LoVo (cell line): ENCODE results near the gene C1orf50.
"Not testable (repeated sequence)": the region's sequence is repeated elsewhere in the genome, so short reads cannot be mapped to it uniquely, and the experiment has no call there.

ENCODE experiments used
- DNase-seq: peaks from one replicate; pipeline ENCODE4 v3.0.0-alpha.2; 2016; ENCODE audit warnings: low spot score

The C1orf50 gene

DNA sequence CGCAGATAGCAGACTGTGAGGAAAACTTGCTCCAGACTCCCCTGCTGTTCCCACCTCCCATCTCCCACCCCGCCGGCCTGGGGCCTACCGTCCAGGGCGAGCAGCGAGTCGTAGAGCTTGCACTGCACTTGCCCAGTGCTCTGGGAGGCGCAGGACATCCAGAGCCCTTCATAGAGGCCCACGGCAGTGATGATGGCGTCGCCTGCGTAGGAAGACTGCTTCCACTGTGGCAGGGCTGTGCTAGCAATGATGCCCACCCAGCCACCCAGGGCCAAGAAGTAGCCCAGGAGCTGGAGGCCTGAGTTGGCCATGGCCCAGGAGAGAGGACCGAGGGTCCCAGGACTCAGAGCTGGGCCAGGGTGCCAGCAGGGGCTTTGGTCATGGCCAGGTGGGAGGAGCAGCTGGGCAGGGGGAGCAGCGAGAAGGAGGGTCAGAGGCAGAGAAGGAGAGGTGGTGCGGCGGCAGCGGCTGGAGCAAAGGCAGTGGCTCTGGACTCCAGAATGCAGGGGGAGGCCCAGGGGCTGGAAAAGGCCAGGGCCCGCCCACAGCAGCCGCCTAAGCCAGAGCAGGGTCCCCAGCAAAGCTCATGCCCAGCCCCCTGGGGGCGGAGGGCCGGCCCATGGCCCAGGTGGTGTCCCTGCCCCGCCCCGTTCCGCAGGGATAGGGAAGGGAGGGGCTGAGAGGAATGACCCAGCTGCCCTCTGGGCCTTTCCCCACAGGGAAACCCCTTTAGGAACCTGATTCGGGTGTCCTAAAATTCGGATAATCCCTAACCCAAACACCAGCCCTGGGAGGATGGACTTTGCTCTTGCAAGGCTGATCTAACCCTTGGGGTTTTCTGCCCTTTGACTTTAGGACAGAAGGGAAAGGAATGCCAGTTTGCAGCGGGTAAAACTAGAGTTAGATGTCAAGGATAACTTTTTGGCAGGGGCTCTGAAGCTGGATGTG is 27.0 kb upstream of the C1orf50 start, which contains the start of gene CLDN19:
CLDN19 (minus strand) TSS at position 484 of the 948 bp plus-strand sequence; CDS start at position 311, 173 bp downstream.
- DNase-seq = no peak

DNA sequence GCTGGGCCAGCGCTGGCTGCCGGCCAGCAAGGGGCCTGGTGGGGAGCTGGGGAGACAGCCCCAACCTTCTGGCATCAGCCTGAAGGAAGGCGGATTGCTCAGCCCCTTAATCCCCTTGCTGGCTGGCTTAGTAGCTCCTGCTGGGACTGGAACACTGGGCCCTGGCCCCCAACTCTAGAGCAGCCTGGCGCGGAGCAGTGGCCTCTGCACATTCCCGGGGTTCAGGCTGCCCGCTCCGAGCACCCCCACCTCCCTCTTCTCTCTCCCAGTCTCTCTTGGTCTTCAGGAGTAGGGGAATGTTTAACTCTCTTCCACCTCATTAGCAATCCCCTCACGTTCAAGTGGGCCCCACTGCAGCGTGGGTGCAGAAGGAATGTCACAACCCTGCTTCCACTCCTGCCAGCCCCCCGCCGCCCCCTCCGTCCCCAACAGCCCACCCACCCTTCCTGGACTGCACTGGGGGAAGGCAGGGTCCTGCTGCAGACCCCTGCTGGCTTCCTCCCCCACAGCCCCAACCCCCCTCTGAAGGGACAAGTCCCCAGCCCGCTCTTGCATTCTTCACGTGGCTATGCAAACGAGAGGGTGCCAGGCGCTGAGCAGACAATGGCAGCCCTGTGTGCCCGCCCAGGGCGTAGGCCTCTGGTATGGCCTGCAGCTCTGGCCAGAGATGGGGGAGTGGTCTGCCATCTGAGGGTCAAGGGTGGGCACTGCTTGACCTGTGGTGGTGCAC is 26.0 kb upstream of the C1orf50 start:
- no peak for DNase-seq

DNA sequence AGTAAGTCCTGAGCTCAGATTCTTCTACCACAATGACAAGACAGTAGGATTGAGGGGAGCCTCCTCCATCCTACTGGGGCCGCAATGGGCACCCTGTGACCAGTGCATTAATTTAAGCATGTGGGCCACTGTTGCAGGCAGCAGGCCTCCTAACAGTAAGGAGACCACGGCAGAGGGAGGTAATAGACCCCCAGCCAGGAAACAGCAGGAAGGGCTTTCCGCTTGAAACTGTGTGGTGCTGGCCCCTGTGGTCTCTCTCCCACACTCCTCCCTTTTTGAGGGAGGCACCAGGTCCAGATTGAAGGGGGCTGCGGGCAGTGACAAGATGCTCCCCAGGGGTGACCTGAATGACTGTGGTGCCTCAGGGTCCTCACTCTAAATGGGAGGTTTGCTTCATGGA is 25.3 kb upstream of the C1orf50 start:
- no peak for DNase-seq

DNA sequence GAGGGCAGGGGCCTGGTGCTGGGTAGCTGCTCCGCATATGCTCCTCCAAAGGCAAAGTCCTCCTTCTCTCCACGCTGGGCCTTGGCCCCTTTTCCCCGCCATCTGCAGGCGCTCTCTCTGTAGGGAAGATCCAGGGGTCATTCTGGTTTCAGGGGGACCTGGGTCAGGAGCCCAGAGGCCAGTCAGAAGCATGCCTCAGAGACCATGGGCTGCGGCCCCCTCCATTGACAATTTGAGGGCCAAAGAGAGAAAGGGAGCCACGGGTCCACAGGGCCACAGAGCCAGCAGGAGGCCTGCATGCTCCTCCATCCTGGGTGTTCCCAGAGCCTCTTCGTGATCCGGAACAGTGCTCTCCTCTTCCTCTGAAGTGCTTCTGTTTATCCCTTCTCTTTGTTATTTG is 24.9 kb upstream of the C1orf50 start:
- DNase-seq = no peak

DNA sequence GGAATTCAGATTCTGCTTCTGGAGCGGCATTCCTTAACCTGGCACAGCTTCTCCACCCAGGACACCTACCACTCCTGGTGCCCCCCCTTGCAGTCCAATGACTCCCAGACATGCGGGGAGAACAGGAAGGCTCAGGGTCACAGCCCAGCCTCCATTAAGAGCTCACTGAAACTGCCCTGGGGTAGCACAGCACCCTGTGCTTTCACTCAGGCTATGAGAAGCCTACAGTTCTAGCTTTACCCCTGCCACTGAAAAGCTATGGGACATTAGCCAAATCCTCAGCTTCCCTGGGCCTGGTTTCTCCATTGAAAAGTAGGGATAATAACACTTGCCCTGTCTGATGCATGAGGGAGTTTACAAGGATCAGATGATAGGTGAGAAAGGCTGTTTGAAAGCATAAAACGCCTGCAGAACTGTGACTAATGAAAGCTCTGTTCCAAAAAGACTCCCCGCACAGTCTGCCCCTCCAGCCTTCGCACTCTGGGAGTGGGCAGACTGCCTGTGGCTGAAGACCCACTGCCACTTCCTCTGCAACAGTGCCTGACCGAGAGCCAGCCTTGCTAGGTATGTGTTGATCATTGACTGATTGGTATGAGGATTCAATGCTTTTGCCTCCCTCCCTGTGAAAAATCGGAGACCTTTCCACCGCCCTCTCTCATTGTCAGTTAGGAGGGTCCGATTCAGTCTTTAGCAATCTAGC is 24.3 kb upstream of the C1orf50 start:
- DNase-seq = no peak

DNA sequence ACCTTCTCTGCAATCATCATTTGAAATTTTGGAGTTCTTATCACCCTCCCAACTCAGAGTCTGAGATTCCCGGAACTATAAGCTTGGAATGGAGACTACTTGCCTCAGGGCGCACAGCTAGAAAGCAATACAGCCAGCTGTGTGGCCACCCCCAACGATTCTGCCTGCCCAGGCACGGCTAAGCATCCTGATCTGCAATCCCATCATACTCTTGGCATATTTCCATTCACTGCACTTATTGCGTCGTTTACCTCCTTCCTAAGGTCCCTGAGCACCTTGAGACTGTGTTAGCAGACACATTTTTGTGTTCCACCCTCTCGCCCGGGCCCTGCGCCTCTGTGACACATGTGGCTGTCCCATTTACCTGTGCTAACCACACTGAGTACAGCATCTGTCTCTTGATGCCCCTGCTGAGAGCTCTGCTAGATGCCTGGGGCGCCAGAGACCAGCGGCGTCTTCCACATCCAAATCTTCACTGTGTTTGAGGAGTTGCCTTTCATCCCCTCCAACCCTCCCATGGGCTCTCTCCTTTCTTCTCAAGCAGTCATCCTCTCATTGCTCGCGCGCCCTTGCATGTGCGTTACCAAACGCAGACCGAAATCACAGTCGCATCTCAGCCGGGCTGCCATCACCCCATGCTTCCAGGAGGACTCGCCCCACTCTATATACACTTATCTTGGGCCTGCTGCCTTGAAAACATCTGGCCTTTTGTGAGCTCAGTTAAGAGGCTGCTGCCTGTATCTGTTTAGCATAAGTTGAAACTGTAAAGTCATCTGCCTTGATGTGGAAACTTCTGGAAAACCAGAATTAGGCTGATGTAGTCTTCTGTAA is 23.5 kb upstream of the C1orf50 start:
- DNase-seq = no peak

DNA sequence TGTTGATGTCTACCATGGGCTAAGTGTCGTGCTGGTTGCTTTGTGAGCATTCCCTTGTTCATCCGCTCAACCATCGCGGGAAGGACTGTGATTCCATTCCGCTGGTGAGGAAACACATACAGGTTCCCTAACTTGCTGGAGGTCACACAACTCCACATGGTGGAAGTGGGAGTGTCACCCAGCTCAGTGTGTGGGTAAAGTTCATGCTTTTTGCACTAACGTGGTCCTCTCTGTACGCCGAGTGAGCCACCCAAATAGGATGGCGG is 23.0 kb upstream of the C1orf50 start:
- DNase-seq = no peak

DNA sequence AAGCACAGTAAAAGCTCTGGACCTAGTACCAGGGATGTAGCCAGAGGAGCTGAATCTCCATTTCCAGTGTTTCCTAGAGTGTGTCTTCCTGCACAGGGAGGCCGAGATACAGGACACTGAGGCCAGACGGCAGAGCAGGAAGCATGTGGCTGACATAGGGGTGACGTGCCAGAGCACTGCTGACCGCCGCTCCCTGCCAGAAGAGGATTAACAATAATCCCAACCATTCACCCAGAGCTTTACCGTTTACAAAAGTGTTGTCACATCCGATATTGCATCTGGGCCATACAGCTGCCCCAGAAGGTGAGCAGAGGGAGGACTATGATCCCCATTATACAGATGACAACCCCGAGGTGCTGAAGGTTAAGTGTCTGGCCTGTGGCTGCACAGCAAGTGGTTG is 21.2 kb upstream of the C1orf50 start:
- DNase-seq = no peak

DNA sequence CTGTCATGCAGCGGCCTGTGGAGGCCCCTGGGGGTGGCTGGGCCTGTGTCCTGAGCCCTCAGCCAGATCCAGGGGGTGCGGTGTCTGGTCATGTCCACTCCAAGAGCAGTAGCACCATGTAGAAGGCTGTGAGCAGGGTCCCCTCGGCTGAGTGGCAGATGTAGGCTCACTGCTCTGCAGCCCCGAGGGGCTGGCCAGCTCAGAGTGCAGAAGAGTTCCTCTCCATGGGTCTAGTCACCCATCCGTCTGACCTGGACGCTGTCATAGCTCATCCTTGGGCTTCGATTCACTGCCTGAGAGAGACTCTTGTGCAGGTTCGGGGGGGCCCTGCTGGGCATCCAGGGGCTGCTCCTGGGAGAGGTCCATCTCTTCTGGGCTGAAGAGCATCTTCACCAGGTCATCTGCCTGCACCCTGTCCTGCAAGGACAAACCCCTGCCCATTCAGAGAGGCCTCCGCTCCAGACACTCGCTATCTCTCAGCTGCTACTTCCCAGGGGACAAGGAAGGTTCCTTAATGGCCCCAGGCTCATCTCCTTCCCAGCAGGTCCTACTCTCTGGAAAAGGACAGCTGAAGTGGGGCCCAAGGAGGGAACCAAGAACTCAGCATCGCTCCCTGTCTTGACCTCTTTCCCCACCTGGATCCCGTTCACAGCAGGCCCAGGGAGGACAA is 20.5 kb upstream of the C1orf50 start:
- DNase-seq = no peak

DNA sequence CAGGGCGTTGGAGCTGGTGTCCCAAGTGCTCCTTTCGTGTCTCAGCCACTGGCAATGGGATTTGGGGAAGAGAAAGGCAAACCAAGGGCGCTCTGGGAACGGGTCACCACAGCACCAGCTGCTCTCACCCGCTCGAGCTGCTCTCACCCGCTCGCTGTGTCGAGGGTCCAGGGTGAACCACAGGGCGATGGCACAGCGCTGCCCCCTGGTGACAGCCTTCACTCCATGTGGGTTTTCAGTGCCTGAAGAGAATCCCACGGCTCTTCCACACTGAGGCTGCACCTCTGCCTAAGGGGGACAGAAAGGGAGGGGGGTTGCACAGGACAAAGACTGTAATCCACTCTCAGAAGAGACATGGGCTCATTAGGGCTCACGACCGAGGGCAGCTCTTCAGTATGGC is 19.9 kb upstream of the C1orf50 start:
- no peak for DNase-seq

DNA sequence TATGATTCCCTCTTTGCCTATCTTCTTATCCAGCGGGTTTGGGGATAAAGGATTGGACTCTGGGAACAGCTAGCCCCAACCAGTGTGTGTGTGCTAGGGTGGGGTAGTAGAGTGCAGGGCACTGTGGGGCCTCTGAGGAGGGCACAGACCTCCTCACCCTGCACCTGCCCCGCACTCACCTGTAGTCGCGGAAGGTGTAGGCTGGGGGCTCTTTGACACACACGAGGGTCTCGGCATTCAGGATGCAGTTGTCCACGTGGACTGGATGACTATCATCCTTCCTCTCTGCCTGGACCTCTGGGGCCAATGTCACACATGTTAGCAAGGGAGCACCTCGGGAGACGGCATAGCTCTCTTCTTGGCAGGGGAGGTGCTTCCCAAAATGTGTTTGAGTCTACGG is 19.0 kb upstream of the C1orf50 start:
- no peak for DNase-seq

DNA sequence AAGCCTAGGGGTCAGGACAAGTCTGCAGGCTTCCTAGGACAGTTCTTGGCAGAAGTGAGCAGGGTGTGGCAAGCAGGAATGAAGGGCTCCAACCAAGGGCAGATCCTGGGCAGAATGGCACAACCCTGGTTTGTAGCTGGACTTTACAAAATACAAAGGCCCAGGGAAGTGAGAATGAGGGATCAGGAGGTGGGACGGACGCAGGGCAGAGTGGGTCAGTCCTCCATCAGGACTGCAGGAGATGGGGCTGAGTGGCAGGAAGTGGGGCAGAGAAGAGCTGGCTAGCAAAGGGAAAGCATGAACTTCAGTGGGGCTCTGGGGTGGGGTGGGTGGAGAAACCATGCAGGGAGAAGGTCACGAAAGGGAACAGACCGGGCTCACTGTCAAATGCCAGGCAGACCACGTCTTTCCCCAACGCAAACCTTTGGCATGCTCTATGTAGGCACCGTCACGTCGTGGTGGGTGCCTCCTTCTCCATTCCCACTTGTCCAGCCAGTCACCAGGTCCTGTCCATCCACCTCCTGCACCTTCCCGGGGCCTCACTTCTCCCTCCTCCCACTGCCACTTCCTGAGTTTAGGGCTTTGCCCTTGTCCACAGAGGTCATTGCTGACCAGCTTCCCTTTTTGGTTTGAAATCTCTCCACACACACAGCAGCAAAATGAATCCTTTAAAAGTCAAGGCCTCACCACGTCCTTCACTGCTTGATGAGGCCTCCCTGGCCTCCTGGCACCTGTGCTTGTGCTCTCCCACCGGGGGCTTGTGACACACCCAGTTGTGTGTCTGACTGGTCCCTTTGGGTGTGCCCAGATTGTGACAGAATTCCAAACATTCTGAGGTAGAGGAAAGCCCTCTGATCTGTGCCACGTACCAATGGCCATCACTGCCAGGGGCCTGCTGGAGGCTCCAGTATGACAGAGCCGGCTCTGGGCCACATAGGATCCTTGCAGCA is 18.3 kb upstream of the C1orf50 start:
- no peak for DNase-seq

DNA sequence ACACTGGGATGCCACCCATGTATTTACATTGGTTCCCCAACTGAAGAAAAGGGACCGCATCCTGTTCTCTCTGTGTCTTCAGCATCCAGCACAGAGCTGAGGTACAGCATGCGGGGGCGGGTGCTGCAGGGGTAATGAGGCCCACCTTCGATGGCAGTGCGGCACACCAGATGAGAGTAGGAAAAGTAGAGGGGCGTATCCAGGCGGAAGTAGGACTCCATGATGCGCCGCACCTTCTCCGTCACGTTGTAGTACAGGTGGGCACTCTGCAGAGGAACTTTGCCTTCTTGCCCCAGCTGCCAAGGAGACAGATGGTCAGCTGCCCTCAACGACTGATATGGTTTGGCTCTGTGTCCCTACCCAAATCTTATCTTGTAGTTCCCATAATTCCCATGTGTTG is 17.0 kb upstream of the C1orf50 start:
- no peak for DNase-seq

DNA sequence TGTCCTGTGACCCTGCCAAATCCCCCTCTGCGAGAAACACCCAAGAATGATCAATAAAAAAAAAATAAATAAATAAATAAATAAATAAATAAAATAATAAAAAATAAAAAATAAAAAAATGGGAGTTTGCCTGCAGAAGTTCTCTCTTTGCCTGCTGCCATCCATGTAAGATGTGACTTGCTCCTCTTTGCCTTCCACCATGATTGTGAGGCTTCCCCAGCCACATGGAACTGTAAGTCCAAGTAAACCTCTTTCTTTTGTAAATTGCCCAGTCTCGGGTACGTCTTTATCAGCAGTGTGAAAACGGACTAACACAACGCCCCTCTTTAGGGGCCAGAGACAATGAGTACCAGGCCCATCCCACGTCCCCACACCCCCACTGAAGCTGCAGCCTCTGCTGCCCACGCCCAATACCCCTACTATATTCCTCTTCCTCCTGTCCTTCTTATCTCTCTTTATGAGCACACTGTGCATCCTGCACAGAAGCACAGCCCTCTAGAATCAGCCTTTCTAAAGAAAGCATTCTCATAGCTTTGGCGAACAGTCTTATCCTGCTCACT is 15.5 kb upstream of the C1orf50 start:
- DNase-seq = not testable (repeated sequence)

DNA sequence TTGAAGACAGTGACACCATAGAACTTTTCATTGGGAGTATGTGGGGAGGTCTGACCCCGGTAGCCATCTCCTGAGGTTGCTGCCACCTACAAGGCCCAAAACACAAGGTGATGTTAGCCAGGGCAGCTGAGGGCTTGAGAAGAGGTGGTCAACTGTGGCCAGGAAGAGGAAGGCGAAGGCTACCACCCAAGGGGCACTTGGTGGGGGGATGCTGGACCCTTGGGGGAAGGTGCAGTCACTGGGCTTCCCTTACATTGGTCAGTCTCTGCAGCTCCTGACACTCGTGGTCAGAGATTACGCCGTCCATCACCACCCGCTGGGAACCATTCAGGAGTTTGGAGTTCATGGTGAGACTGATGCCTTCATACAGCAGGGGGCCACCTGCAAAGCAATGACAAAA is 14.8 kb upstream of the C1orf50 start:
- no peak for DNase-seq

DNA sequence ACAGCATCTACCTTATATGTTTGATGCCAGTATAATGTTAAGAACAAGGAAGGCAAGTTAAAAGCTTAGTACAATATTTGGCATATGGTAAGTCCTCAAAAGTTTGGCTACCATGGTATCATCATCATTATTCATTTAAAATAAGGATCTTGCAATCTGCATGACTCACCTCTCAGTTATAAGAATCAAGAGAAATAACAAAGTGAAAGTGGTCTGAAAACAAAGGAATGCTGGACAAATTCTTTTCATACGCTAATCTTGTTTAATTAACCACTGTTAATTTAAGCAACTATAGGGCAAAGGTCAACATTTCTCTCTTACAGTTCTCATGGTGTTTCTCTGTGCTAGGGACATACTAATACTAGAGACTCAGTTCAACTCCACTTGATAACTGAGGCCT is 14.0 kb upstream of the C1orf50 start:
- DNase-seq = no peak

DNA sequence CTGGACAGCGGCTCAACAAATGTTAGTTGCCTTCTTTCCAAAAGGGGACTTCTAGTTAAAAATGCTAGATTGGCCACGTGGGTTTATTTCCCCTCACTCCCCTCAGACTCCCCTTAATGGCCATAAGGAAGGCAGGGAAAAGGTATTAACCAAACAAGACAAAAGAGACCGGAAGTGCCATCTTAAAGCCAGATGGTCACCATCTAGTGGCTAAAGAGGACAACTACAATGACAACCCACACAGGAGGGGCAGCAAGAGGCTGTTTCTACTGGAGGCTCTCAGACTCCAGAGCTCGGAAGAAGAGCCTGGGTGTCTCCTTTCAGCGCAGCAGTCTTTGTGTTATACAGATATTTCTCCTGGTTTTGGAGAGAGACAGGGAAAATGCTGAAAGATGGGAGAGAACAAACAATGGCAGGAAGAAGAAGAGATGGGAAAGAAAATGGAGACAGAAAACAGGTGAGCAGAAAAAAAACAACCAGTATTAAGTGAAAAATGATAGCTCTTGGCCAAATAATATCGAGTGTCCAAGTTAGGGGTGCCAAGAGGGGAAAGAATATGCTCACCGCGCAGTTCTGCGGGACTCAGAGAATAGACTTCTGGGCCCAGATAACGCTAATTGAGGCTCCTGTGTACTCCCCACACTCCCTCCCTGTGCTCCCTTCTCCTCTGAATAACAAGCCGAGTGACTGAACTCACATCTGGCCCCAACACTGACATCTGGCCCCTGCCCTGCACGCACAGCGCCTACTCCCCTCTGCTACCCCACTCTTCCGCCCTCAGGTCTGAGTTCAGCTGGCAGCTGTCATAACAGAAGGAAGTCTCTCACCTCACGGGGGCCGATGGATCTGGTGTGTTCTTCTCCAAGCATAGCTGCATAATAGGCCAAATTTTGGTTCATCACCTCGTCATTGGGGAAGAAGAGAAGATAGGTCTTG is 9.8 kb upstream of the C1orf50 start:
- peak; percentile 63 for DNase-seq

DNA sequence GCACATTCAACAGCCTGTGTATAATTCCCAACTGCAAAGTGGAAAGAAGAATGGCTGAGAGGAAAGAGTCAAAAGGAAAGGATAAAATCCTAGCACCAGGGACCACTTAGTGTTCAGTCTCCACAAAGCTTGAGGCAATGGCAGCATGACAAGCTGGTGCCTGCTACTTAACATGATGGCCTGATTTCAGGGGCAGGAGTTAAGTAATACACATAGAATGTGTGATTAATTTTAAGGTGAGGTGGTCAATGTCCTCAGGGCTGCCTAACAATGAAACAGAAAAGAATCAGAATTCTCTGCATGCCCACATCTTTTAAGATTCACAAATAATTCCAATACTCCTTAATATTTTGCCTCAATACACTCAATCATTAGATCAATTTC is 9.2 kb upstream of the C1orf50 start:
- DNase-seq = no peak

DNA sequence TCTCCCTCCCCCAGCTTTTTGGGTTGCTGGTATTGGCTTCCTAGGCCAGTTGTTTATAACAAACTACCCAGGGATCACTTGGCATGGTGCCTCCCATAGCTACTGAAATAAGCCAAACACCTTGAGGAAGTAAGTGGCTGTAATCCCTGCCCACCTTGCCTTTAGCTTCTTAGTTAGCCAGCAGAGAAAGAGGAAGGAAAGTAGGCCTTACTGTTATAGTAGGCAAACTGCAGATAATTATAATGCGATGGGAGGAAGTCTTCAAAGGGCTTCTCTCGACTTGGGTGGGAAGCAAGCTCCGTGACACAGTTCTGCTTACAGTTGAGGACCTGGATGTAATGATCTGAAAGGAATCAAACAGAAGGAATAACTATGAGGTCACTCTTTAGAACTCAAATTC is 8.4 kb upstream of the C1orf50 start:
- no peak for DNase-seq
